ENCODE results near the gene MACROD2.
"Not testable (repeated sequence)": the region's sequence is repeated elsewhere in the genome, so short reads cannot be mapped to it uniquely, and the experiment has no call there.

Gene MACROD2

DNA sequence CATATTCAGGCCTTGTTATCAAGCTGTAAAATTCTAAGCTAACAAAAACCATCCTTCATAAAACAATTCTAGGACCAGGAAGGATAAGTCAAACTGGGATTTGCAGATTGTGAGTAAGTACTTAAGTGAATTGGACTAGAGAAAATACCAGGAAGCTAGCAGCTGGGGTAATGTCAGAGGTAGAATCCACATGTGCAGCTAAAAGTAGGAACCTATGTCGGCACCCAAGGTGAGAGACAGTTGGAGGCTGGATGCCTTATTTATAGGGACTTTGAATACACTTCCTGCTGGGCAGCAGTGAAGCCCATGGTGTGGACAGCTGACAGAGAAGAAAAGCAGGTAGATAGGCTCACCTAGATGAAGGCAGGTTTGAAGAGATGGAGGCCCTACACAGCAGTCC lies 214.8 kb downstream of the MACROD2 start:
- no peaks in the 10 kb centered on the region for H3K27me3 ChIP-seq (ENCODE audit: insufficient read depth, low read length)
- no peaks in the 10 kb centered on the region for H3K36me3 ChIP-seq (ENCODE audit: insufficient read depth, low read length)
- H2AFZ ChIP-seq (ENCODE audit: low read depth, low read length), result no peak overlapping the region
- H3K4me3 ChIP-seq (ENCODE audit: low read length), result no peak overlapping the region
- no peaks in the 10 kb centered on the region for H3K4me1 ChIP-seq (ENCODE audit: insufficient read depth, low read length)
- no peaks in the 10 kb centered on the region for H3K9me3 ChIP-seq (ENCODE audit: low read length)

DNA sequence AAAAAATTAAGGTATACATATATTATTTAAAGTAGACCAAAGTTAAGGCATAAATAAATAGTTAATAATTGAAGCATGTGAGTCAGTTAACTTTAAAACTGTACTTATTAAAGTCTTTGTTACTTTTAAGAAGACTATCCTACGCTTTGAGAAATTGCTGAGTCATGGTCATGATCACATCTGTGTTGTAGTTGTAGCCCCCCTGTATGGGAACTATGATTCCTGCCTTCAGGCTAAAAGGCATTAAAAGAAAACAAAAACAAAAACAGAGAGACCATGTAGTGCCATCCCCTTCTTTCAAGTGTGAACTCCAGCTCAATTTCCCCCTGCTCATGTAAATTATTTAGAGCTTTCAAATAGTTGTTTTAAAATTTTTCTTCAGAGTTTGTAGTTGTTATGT lies 218.7 kb downstream of the MACROD2 start:
- Histone ChIP-seq H3K9me3 (ENCODE audit: low read length) (no peaks in the 10 kb centered on the region), H3K4me3 (ENCODE audit: low read length) (no peak overlapping the region), H3K4me1 (ENCODE audit: insufficient read depth, low read length) (no peaks in the 10 kb centered on the region), H3K36me3 (ENCODE audit: insufficient read depth, low read length) (no peaks in the 10 kb centered on the region), H2AFZ (ENCODE audit: low read depth, low read length) (no peak overlapping the region), H3K27me3 (ENCODE audit: insufficient read depth, low read length) (no peaks in the 10 kb centered on the region)

DNA sequence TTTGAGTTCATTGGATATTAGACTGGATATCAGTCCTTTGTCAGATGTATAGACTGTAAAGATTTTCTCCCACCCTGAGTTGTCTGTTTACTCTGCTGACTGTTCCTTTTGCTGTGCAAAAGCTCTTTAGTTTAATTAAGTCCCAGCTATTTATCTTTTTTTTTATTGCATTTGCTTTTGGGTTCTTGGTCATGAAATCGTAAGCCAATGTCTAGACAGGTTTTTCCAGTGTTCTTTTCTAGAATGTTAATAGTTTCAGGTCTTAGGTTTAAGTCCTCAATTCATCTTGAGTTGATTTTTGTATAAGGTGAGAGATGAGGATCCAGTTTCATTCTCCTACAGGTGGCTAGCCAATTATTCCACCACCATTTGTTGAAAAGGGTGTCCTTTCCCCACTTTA lies 220.6 kb downstream of the MACROD2 start:
- not testable (repeated sequence) for H3K27me3 ChIP-seq (ENCODE audit: insufficient read depth, low read length); H3K9me3 ChIP-seq (ENCODE audit: low read length); H3K36me3 ChIP-seq (ENCODE audit: insufficient read depth, low read length); H2AFZ ChIP-seq (ENCODE audit: low read depth, low read length); H3K4me1 ChIP-seq (ENCODE audit: insufficient read depth, low read length); H3K4me3 ChIP-seq (ENCODE audit: low read length)

DNA sequence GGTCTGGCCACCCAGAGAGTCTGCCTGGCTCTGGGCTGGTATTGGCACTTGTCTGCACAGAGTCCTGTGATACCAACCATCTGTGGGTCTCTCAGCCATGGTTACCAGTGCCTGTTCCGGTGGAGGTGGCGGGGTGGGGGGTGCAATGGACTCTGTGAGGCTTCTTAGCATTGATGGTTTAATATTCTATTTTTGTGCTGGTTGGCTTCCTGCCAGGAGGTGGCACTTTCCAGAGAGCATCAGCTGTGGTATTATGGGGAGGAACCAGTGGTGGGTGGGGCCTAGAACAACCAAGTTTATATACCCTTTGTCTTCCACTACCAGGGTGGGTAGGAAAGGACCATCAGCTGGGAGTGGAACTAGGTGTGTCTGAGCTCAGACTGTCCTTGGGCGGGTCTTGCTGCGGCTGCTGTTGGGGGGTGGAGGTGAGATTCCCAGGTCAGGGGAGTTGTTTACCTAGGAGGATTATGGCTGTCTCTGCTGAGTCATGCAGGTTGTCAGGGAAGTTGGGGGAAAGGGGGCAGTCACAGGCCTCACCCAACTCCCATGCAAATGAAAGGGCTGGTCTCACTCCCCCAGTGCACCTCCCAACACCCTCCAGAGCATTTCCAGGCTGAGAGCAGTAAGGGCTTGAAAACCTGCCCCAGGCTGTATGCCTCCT lies 224.6 kb downstream of the MACROD2 start:
- no peak overlapping the region for H3K4me3 ChIP-seq (ENCODE audit: low read length)
- no peaks in the 10 kb centered on the region for H3K36me3 ChIP-seq (ENCODE audit: insufficient read depth, low read length)
- H3K9me3 ChIP-seq (ENCODE audit: low read length), result no peaks in the 10 kb centered on the region
- H3K4me1 ChIP-seq (ENCODE audit: insufficient read depth, low read length), result no peaks in the 10 kb centered on the region
- no peak overlapping the region for H2AFZ ChIP-seq (ENCODE audit: low read depth, low read length)
- no peaks in the 10 kb centered on the region for H3K27me3 ChIP-seq (ENCODE audit: insufficient read depth, low read length)

DNA sequence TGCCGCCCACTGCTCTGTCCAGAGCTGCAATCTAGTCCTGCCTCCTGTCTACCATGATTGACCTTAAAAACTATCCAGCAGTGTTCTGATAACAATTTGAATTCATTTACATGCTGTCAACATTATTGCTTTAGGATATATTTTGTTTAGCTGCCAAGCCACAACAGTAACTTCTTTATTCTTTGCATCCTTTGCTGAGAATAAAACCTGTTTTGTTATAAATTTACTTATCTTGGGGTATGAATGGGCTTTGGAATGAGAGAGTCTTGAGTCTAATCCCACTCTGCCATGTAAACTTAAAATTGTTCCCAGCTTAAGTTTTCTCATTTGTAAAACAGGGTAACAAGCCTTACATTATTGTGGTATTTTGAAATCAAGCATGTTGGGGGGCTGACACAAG lies 225.7 kb downstream of the MACROD2 start:
- Histone ChIP-seq H3K9me3 (ENCODE audit: low read length) (no peaks in the 10 kb centered on the region), H3K36me3 (ENCODE audit: insufficient read depth, low read length) (no peaks in the 10 kb centered on the region), H3K4me1 (ENCODE audit: insufficient read depth, low read length) (no peaks in the 10 kb centered on the region), H2AFZ (ENCODE audit: low read depth, low read length) (no peak overlapping the region), H3K4me3 (ENCODE audit: low read length) (no peak overlapping the region), H3K27me3 (ENCODE audit: insufficient read depth, low read length) (no peaks in the 10 kb centered on the region)

DNA sequence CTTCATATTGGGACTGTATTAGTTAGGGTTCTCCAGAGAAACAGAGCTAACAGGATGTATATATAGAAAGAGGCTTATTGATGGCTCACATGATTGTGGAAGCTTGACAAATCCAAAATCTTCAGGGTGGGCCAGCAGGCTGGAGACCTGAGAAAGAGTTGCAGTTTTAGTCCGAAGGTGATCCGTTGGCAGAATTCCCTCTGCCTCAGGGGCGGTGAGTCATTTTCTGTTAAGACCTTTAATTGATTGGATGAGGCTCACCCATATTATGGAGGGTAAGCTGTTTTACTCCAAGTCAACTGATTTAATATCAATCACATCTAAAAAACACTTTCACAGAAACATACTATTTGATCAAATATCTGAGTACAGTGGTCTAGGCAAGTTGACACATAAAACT lies 228.5 kb downstream of the MACROD2 start:
- H3K4me3 ChIP-seq (ENCODE audit: low read length), result no peak overlapping the region
- H3K27me3 ChIP-seq (ENCODE audit: insufficient read depth, low read length), result no peaks in the 10 kb centered on the region
- H3K36me3 ChIP-seq (ENCODE audit: insufficient read depth, low read length), result no peaks in the 10 kb centered on the region
- no peaks in the 10 kb centered on the region for H3K9me3 ChIP-seq (ENCODE audit: low read length)
- no peak overlapping the region for H2AFZ ChIP-seq (ENCODE audit: low read depth, low read length)
- H3K4me1 ChIP-seq (ENCODE audit: insufficient read depth, low read length), result no peaks in the 10 kb centered on the region

DNA sequence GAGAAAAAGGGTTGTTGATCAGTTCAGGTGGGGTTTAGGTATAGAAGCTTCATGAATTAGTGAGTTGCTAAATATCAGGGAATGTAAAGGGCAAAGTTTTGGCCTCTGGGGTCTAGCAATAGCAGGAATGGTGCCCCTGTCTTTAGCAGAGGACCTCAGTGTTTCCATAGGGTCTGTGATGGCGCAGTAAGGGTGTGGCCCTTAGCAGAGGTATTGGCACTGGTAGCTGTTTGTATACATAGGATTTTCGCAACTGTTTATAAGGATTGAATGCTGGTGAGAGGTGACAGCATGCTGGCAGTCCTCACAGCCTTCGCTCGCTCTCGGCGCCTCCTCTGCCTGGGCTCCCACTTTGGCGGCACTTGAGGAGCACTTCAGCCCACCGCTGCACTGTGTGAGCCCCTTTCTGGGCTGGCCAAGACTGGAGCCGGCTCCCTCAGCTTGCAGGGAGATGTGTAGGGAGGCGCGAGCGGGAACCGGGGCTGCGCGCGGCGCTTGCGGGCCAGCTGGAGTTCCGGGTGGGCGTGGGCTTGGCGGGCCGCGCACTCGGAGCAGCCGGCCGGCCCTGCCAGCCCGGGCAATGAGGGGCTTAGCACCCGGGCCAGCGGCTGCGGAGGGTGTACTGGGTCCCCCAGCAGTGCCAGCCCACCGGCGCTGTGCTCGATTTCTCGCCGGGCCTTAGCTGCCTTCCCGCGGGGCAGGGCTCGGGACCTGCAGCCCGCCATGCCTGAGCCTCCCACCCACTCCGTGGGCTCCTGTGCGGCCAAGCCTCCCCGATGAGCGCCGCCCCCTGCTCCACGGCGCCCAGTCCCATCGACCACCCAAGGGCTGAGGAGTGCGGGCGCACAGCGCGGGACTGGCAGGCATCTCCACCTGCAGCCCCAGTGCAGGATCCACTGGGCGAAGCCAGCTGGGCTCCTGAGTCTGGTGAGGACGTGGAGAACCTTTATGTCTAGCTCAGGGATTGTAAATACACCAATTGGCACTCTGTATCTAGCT lies 231.0 kb downstream of the MACROD2 start:
- not testable (repeated sequence) for H3K27me3 ChIP-seq (ENCODE audit: insufficient read depth, low read length); H3K9me3 ChIP-seq (ENCODE audit: low read length); H2AFZ ChIP-seq (ENCODE audit: low read depth, low read length); H3K36me3 ChIP-seq (ENCODE audit: insufficient read depth, low read length); H3K4me1 ChIP-seq (ENCODE audit: insufficient read depth, low read length); H3K4me3 ChIP-seq (ENCODE audit: low read length)

DNA sequence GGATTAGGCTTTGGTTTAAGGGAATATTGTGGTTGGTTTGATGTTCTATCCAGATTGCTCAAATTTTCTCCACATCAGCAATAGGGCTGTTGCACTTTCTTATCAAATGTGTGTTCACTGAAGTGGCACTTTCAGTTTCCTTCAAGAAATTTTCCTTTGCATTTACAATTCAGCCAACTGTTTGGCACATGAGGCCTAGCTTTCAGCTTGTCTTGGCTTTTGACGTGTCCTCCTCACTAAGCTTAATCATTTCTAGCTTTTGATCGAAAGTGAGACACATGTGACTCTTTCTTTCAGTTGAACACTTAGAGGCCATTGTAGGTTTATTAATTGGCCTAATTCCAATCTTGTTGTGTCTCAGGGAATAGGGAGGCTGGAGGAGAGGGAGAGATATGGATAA lies 237.3 kb downstream of the MACROD2 start:
- no peak overlapping the region for H2AFZ ChIP-seq (ENCODE audit: low read depth, low read length)
- H3K27me3 ChIP-seq (ENCODE audit: insufficient read depth, low read length), result no peaks in the 10 kb centered on the region
- H3K9me3 ChIP-seq (ENCODE audit: low read length), result no peaks in the 10 kb centered on the region
- H3K4me3 ChIP-seq (ENCODE audit: low read length), result no peak overlapping the region
- H3K4me1 ChIP-seq (ENCODE audit: insufficient read depth, low read length), result no peaks in the 10 kb centered on the region
- H3K36me3 ChIP-seq (ENCODE audit: insufficient read depth, low read length), result no peaks in the 10 kb centered on the region

DNA sequence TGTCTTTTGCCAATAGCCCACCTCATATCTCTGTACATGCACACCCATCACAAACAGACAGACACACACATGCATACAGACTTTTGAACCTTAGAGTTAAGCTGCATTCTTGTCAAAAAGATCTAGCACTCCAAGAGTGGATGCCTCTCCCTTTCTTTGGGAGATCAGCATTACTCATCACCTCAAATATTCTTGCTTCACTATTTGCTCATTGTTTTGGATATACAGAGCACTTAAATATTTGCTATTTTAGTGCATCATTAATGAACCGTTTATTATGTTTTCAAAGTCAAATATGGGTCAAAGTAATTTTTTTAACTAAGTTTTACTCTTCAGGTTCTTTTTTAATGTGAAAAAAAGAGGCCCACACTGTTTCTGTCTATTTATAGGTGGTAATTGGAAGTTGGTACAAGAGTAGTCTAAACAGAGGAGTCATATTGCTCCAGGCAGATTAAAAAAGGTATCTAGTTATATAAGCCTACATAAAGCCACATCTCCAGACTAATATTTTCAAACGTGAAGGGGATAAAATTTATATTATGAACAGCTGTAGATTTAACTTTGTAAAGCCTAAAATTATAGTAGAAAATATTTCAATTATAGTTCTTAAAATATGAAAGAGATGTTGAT lies 239.5 kb downstream of the MACROD2 start:
- Histone ChIP-seq H2AFZ (ENCODE audit: low read depth, low read length) (no peak overlapping the region), H3K36me3 (ENCODE audit: insufficient read depth, low read length) (no peaks in the 10 kb centered on the region), H3K4me1 (ENCODE audit: insufficient read depth, low read length) (no peaks in the 10 kb centered on the region), H3K27me3 (ENCODE audit: insufficient read depth, low read length) (no peaks in the 10 kb centered on the region), H3K4me3 (ENCODE audit: low read length) (no peak overlapping the region), H3K9me3 (ENCODE audit: low read length) (no peaks in the 10 kb centered on the region)

DNA sequence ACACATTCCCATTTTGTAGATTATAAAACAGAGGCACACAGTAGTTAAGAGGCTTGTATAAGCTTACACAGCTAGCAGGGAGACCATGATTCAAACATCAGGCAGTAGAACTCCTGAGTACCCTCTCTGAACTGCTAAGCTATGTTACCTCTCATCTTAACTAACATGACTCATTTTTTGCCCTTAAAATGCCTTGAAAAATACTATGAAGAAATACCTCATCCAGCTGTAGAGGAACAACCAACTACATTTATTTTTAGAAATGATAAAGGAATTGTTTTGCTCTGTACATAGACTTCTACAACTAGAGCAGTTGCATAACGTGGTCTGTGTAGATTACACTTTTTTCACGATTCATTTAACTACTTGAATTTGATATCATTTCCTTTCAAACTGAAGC lies 240.0 kb downstream of the MACROD2 start:
- H3K4me1 ChIP-seq (ENCODE audit: insufficient read depth, low read length), result no peaks in the 10 kb centered on the region
- H3K27me3 ChIP-seq (ENCODE audit: insufficient read depth, low read length), result no peaks in the 10 kb centered on the region
- H3K4me3 ChIP-seq (ENCODE audit: low read length), result no peak overlapping the region
- no peaks in the 10 kb centered on the region for H3K9me3 ChIP-seq (ENCODE audit: low read length)
- no peaks in the 10 kb centered on the region for H3K36me3 ChIP-seq (ENCODE audit: insufficient read depth, low read length)
- H2AFZ ChIP-seq (ENCODE audit: low read depth, low read length), result no peak overlapping the region

DNA sequence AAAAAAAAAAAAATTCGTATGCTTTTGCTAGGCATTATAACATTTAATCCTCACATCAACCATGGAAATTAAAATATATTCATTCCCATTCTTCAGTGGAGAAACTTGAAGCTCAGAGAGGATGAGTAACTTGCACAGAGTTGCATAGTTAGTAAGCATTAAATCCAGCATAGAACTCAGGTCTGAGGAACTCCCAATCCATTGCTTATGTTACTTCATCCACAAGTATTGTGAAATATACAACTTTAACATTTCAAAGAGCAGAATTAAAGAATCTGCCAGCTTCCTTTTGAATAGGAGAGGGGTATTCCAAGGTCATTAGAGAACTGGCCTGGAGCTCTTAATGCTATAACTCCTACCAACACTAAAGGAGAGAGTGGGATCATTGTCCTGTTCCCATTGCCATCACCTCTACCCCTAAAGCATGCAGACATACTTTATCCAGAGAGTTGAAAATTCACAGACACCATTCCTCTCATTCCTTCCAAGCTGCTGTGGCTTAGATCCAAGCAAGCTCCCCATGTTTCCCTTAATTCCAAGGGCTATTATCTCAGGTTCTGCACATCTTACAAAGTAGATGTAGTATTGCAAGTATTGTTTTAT lies 250.2 kb downstream of the MACROD2 start:
- Histone ChIP-seq H3K27me3 (ENCODE audit: insufficient read depth, low read length) (no peaks in the 10 kb centered on the region), H3K9me3 (ENCODE audit: low read length) (no peaks in the 10 kb centered on the region), H3K4me3 (ENCODE audit: low read length) (no peak overlapping the region), H3K36me3 (ENCODE audit: insufficient read depth, low read length) (no peaks in the 10 kb centered on the region), H3K4me1 (ENCODE audit: insufficient read depth, low read length) (no peaks in the 10 kb centered on the region), H2AFZ (ENCODE audit: low read depth, low read length) (no peak overlapping the region)

DNA sequence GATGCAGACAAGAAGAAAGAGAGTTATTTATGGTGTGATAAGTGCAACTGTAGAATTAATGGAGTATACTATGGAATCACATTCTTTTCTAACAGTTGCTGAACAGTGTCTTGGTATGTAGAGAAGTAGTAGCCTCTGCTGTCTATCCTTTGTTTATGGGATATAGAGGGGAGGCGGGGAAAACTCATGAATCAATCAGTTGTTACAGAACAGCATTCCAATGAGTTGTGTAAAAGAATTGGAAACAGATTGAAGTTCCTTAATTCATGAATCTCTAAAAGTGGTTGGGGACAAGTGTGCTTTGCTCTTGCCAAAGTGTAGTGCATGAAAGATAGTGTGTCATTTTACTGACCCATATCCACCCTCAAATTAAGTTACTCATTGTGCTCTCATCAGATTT lies 264.4 kb downstream of the MACROD2 start:
- no peak overlapping the region for H3K4me3 ChIP-seq (ENCODE audit: low read length)
- H2AFZ ChIP-seq (ENCODE audit: low read depth, low read length), result no peak overlapping the region
- H3K9me3 ChIP-seq (ENCODE audit: low read length), result no peaks in the 10 kb centered on the region
- peaks cover 5% of the 10 kb centered on the region for H3K4me1 ChIP-seq (ENCODE audit: insufficient read depth, low read length)
- no peaks in the 10 kb centered on the region for H3K27me3 ChIP-seq (ENCODE audit: insufficient read depth, low read length)
- H3K36me3 ChIP-seq (ENCODE audit: insufficient read depth, low read length), result no peaks in the 10 kb centered on the region

DNA sequence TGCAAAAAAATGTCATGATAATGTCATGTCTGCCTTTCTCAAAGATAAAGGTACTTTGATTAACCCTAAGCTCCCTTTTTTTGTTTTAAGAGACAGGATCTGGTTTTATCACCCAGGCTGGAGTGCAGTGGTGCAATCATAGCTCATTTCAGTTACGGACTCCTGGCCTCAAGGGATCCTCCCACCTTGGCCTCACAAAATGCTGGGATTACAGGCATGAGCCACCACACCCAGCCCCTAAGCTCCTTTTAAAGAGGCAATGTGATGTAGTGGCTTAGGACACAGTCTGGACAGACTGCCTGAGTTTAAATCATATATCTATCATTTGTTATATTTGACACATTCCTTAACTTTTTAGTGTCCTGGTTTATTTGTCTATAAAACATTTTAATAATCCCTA lies 265.1 kb downstream of the MACROD2 start:
- H3K9me3 ChIP-seq (ENCODE audit: low read length), result no peaks in the 10 kb centered on the region
- no peaks in the 10 kb centered on the region for H3K36me3 ChIP-seq (ENCODE audit: insufficient read depth, low read length)
- H3K4me1 ChIP-seq (ENCODE audit: insufficient read depth, low read length), result peaks cover 5% of the 10 kb centered on the region
- no peak overlapping the region for H2AFZ ChIP-seq (ENCODE audit: low read depth, low read length)
- H3K27me3 ChIP-seq (ENCODE audit: insufficient read depth, low read length), result no peaks in the 10 kb centered on the region
- no peak overlapping the region for H3K4me3 ChIP-seq (ENCODE audit: low read length)
